HepG2 (cell line): ENCODE data around the gene CBLC. TPM values are rescaled to one million over a fixed set of nuclear protein-coding genes. Genes with fewer than 3 reads are reported as not detected.

ENCODE experiments used
- EP300 ChIP-seq, 3 experiments: sonication (generic) in 1 of 3; formaldehyde crosslinking in 1 of 3; IDR thresholded peaks; 2 replicates each; pipeline versions ENCODE4 v1.5.1 to v1.6.1; 2011 to 2020; ENCODE audit warnings: low read depth in 2 of 3, low read length in 2 of 3, borderline replicate concordance in 1 of 3, improper control_type of control experiment in 1 of 3, mild to moderate bottlenecking in 1 of 3, missing genetic modification reagents in 1 of 3, moderate library complexity in 1 of 3
- GABPA ChIP-seq, 2 experiments: IDR thresholded peaks; 2 replicates each; pipeline ENCODE4 v1.6.1; 2011 to 2016; ENCODE audit warnings: low read depth in 2 of 2, low read length in 1 of 2, missing biosample characterization in 1 of 2, missing genetic modification characterization in 1 of 2
- HDAC1 ChIP-seq: sonication (generic); formaldehyde crosslinking; IDR thresholded peaks from 2 replicates; pipeline ENCODE4 v1.5.1; 2020; ENCODE audit warnings: mild to moderate bottlenecking, missing genetic modification reagents
- HDAC2 ChIP-seq: sonication (generic); formaldehyde crosslinking; IDR thresholded peaks from 2 replicates; pipeline ENCODE4 v1.4.0; 2020; ENCODE audit warnings: missing genetic modification reagents
- HMG20A ChIP-seq: IDR thresholded peaks from 2 replicates; pipeline ENCODE4 v1.6.1; 2016; ENCODE audit warnings: borderline replicate concordance
- HNF4A ChIP-seq: sonication (generic); formaldehyde crosslinking; IDR thresholded peaks from 2 replicates; pipeline ENCODE4 v1.4.0; 2020; ENCODE audit warnings: missing genetic modification reagents
- MIXL1 ChIP-seq: IDR thresholded peaks from 2 replicates; pipeline ENCODE4 v1.6.1; 2016
- NR2F2 ChIP-seq: IDR thresholded peaks from 2 replicates; pipeline ENCODE4 v1.6.1; 2012; ENCODE audit warnings: low read depth, inconsistent platforms, borderline replicate concordance
- NR2F6 ChIP-seq, 2 experiments: IDR thresholded peaks; 2 replicates each; pipeline ENCODE4 v1.6.1; 2016; ENCODE audit warnings: antibody characterized with exemption in 1 of 2, mild to moderate bottlenecking in 1 of 2
- RCOR2 ChIP-seq: IDR thresholded peaks from 2 replicates; pipeline ENCODE4 v1.6.1; 2016; ENCODE audit warnings: missing biosample characterization, missing genetic modification reagents
- RFXANK ChIP-seq: IDR thresholded peaks from 2 replicates; pipeline ENCODE4 v1.6.1; 2016
- ZBTB7A ChIP-seq: sonication (generic); formaldehyde crosslinking; IDR thresholded peaks from 2 replicates; pipeline ENCODE4 v1.8.0; 2022; ENCODE audit warnings: mild to moderate bottlenecking, missing genetic modification reagents
- ZNF180 ChIP-seq: sonication (generic); formaldehyde crosslinking; IDR thresholded peaks from 2 replicates; pipeline ENCODE4 v1.4.0; 2020; ENCODE audit warnings: low read depth, missing genetic modification reagents, borderline replicate concordance
- ZNF468 ChIP-seq: sonication (generic); formaldehyde crosslinking; IDR thresholded peaks from 2 replicates; pipeline ENCODE4 v1.8.0; 2022; ENCODE audit warnings: mild to moderate bottlenecking, moderate library complexity, missing genetic modification reagents
- ZNF850 ChIP-seq: sonication (generic); formaldehyde crosslinking; conservative IDR thresholded peaks from 2 replicates; pipeline ENCODE4 v1.9.0; 2021; ENCODE audit warnings: mild to moderate bottlenecking, missing genetic modification reagents
- ZSCAN9 ChIP-seq: IDR thresholded peaks from 2 replicates; pipeline ENCODE4 v1.6.1; 2016; ENCODE audit warnings: borderline replicate concordance
- polyA plus RNA-seq, 8 experiments: library from polyadenylated mRNA; depleted of rRNA in 3 of 8; stranded (reverse) in 7 of 8; unstranded in 1 of 8; fragments of >200 nt; fragmentation: Illumina TruSeq in 4 of 8; extraction: Trizol in 4 of 8; gene quantifications; 2 replicates each; pipeline versions ENCODE4 v1.2.1 to v1.2.3, GENCODE V29; 2011 to 2016; ENCODE audit warnings: low read depth in 4 of 8, missing spikeins in 1 of 8, mixed read lengths in 1 of 8; ENCODE audit not compliant: insufficient read depth in 1 of 8
- total RNA-seq, 5 experiments: library from RNA; depleted of rRNA; stranded (reverse); fragments of >200 nt; fragmentation: Illumina TruSeq; extraction: Trizol; gene quantifications; 2 replicates each; pipeline ENCODE4 v1.2.3, GENCODE V29; 2016; ENCODE audit warnings: low read depth in 1 of 5
- TF ChIP-seq, protein P1 (sequence below): sonication (generic); formaldehyde crosslinking; IDR thresholded peaks from 2 replicates; pipeline ENCODE4 v1.4.0; 2020; ENCODE audit warnings: missing genetic modification reagents, borderline replicate concordance
- TF ChIP-seq, protein P2 (sequence below): sonication (generic); formaldehyde crosslinking; IDR thresholded peaks from 2 replicates; pipeline ENCODE4 v1.5.1; 2020; ENCODE audit warnings: mild to moderate bottlenecking, missing genetic modification reagents, moderate library complexity
- TF ChIP-seq, protein P3 (sequence below): sonication (generic); formaldehyde crosslinking; IDR thresholded peaks from 2 replicates; pipeline ENCODE4 v1.4.0; 2020; ENCODE audit warnings: missing genetic modification reagents
- TF ChIP-seq, protein P4 (sequence below): IDR thresholded peaks from 2 replicates; pipeline ENCODE4 v1.6.1; 2016
- TF ChIP-seq, protein P5 (sequence below): sonication (generic); formaldehyde crosslinking; conservative IDR thresholded peaks from 2 replicates; pipeline ENCODE4 v1.4.0; 2020; ENCODE audit warnings: missing genetic modification reagents
- TF ChIP-seq, protein P6 (sequence below): IDR thresholded peaks from 2 replicates; pipeline ENCODE4 v1.6.1; 2016; ENCODE audit warnings: missing compliant biosample characterization, missing genetic modification reagents, borderline replicate concordance

The CBLC gene
- total and polyA plus RNA-seq, 2 of the 13 experiments (the other 11 are each of a cell fraction or from before 2014, with no cell fraction given), result 1.8 to 2.6 TPM

DNA sequence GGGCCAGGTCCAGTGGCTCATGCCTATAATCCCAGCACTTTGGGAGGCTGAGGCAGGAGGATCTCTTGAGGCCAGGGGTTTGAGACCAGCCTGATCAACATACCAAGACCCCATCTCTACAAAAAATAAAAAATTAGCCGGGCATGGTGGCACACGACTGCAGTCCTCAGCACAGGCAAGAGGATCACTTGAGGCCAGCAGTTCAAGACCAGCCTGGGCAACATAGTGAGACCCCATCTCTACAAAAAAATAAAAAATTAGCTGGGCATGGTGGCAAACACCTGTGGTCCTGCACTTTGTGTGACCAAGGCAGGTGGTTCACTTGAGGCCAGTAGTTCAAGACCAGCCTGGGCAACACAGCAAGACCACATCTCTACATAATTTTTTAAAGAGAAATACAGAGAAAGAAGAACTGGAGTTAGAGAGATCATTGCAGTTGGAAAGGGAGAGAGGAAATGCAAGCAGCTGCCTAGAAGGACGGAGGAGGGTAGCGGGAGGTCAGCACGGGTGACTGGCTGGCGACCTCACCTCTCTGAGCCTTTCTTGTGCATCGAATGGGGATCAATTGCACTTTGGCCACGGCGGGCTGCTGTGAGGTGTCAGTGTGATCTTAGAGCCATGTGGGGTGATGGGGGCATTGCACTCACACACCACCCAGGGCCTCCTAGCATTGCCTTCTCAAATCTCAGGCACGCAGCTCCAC, 45.1 kb downstream of the CBLC start (continued):
- TF ChIP-seq ZBTB7A (CRISPR knock-in tag) (no peak), HMG20A (CRISPR knock-in tag) (0 out of 2 replicates have a peak, but pooled peaks have one; percentile 34), ZNF468 (CRISPR knock-in tag) (no peak), GABPA (IDR thresholded peaks at IDR 0.05; ENCODE audit: low read depth, low read length) (no peak), GABPA (CRISPR knock-in tag; IDR thresholded peaks at IDR 0.05; ENCODE audit: low read depth) (no peak), HDAC1 (CRISPR knock-in tag) (peak; percentile 58; the same call in 1 of the 2 replicates), HNF4A (CRISPR knock-in tag) (peak; percentile 73), ZNF850 (CRISPR knock-in tag) (no peak), ZNF180 (CRISPR knock-in tag) (no peak), RCOR2 (CRISPR knock-in tag) (no peak), RFXANK (CRISPR knock-in tag) (no peak), NR2F2 (peak; percentile 56; the same call in 1 of the 2 replicates), ZSCAN9 (no peak), NR2F6 (IDR thresholded peaks at IDR 0.05) (peak; percentile 55; the same call in 1 of the 2 replicates), NR2F6 (CRISPR knock-in tag; IDR thresholded peaks at IDR 0.05) (peak; percentile 45; the same call in 1 of the 2 replicates), HDAC2 (CRISPR knock-in tag) (0 out of 2 replicates have a peak, but pooled peaks have one; percentile 27), EP300 (IDR thresholded peaks at IDR 0.05; ENCODE audit: low read depth in 2 of 2, low read length in 2 of 2) (0 out of 4 replicates have a peak, but pooled peaks of 1 of the 2 experiments have one; percentile 6), EP300 (CRISPR knock-in tag; IDR thresholded peaks at IDR 0.05; ENCODE audit: borderline replicate concordance) (no peak), MIXL1 (CRISPR knock-in tag) (0 out of 2 replicates have a peak, but pooled peaks have one; percentile 9)
- TF ChIP-seq, protein P1, sequence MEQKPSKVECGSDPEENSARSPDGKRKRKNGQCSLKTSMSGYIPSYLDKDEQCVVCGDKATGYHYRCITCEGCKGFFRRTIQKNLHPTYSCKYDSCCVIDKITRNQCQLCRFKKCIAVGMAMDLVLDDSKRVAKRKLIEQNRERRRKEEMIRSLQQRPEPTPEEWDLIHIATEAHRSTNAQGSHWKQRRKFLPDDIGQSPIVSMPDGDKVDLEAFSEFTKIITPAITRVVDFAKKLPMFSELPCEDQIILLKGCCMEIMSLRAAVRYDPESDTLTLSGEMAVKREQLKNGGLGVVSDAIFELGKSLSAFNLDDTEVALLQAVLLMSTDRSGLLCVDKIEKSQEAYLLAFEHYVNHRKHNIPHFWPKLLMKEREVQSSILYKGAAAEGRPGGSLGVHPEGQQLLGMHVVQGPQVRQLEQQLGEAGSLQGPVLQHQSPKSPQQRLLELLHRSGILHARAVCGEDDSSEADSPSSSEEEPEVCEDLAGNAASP, result 0 out of 2 replicates have a peak, but pooled peaks have one; percentile 61
- TF ChIP-seq, protein P2, sequence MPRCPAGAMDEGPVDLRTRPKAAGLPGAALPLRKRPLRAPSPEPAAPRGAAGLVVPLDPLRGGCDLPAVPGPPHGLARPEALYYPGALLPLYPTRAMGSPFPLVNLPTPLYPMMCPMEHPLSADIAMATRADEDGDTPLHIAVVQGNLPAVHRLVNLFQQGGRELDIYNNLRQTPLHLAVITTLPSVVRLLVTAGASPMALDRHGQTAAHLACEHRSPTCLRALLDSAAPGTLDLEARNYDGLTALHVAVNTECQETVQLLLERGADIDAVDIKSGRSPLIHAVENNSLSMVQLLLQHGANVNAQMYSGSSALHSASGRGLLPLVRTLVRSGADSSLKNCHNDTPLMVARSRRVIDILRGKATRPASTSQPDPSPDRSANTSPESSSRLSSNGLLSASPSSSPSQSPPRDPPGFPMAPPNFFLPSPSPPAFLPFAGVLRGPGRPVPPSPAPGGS, result 0 out of 2 replicates have a peak, but pooled peaks have one; percentile 24
- TF ChIP-seq, protein P3, sequence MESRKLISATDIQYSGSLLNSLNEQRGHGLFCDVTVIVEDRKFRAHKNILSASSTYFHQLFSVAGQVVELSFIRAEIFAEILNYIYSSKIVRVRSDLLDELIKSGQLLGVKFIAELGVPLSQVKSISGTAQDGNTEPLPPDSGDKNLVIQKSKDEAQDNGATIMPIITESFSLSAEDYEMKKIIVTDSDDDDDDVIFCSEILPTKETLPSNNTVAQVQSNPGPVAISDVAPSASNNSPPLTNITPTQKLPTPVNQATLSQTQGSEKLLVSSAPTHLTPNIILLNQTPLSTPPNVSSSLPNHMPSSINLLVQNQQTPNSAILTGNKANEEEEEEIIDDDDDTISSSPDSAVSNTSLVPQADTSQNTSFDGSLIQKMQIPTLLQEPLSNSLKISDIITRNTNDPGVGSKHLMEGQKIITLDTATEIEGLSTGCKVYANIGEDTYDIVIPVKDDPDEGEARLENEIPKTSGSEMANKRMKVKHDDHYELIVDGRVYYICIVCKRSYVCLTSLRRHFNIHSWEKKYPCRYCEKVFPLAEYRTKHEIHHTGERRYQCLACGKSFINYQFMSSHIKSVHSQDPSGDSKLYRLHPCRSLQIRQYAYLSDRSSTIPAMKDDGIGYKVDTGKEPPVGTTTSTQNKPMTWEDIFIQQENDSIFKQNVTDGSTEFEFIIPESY (CRISPR knock-in tag), result no peak
- TF ChIP-seq, protein P4, sequence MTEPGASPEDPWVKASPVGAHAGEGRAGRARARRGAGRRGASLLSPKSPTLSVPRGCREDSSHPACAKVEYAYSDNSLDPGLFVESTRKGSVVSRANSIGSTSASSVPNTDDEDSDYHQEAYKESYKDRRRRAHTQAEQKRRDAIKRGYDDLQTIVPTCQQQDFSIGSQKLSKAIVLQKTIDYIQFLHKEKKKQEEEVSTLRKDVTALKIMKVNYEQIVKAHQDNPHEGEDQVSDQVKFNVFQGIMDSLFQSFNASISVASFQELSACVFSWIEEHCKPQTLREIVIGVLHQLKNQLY, result no peak
- TF ChIP-seq, protein P5, sequence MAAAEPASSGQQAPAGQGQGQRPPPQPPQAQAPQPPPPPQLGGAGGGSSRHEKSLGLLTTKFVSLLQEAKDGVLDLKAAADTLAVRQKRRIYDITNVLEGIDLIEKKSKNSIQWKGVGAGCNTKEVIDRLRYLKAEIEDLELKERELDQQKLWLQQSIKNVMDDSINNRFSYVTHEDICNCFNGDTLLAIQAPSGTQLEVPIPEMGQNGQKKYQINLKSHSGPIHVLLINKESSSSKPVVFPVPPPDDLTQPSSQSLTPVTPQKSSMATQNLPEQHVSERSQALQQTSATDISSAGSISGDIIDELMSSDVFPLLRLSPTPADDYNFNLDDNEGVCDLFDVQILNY, result no peak
- TF ChIP-seq, protein P6, sequence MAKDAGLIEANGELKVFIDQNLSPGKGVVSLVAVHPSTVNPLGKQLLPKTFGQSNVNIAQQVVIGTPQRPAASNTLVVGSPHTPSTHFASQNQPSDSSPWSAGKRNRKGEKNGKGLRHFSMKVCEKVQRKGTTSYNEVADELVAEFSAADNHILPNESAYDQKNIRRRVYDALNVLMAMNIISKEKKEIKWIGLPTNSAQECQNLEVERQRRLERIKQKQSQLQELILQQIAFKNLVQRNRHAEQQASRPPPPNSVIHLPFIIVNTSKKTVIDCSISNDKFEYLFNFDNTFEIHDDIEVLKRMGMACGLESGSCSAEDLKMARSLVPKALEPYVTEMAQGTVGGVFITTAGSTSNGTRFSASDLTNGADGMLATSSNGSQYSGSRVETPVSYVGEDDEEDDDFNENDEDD (CRISPR knock-in tag), result peak; percentile 11; the same call in 1 of the 2 replicates
